Loucy (cell line): ENCODE measurements around the gene TSSK2.

Experiments used
- H2AFZ ChIP-seq: fragments of 200-600 bp; sonication (generic); 2 replicates; pipeline ENCODE4 v1.6.0; 2016; ENCODE audit warnings: antibody characterized with exemption, mild to moderate bottlenecking, low read length, moderate library complexity
- H3F3A ChIP-seq: fragments of 200-600 bp; 2 replicates; pipeline ENCODE4 v1.6.0; 2016; ENCODE audit warnings: antibody characterized with exemption, low read depth, mild to moderate bottlenecking
- H3K27me3 ChIP-seq: fragments of 200-600 bp; sonication (generic); 2 replicates; pipeline ENCODE4 v1.6.1; 2014; ENCODE audit warnings: low read length, mild to moderate bottlenecking; ENCODE audit not compliant: insufficient read depth, poor library complexity, severe bottlenecking
- H3K36me3 ChIP-seq: fragments of 200-600 bp; sonication (generic); 2 replicates; pipeline ENCODE4 v1.6.1; 2016; ENCODE audit warnings: low read length; ENCODE audit not compliant: insufficient read depth
- H3K4me1 ChIP-seq: fragments of 200-600 bp; sonication (generic); 2 replicates; pipeline ENCODE4 v1.5.1; 2014; ENCODE audit warnings: low read length, mild to moderate bottlenecking; ENCODE audit not compliant: insufficient read depth, poor library complexity, severe bottlenecking
- H3K4me2 ChIP-seq: fragments of 200-600 bp; sonication (generic); 2 replicates; pipeline ENCODE4 v1.6.0; 2014; ENCODE audit warnings: antibody characterized with exemption, low read length, low read depth, mild to moderate bottlenecking; ENCODE audit not compliant: poor library complexity, severe bottlenecking
- H3K4me3 ChIP-seq: fragments of 200-600 bp; sonication (generic); 2 replicates; pipeline ENCODE4 v1.5.1; 2014; ENCODE audit warnings: low read length, mild to moderate bottlenecking, mixed read lengths; ENCODE audit not compliant: poor library complexity, severe bottlenecking
- H3K79me2 ChIP-seq: fragments of 200-600 bp; sonication (generic); 2 replicates; pipeline ENCODE4 v1.6.1; 2014; ENCODE audit warnings: low read length; ENCODE audit not compliant: insufficient read depth
- H3K9ac ChIP-seq: fragments of 200-600 bp; sonication (generic); 2 replicates; pipeline ENCODE4 v1.6.0; 2014; ENCODE audit warnings: mild to moderate bottlenecking, low read depth, low read length, moderate library complexity; ENCODE audit not compliant: poor library complexity, severe bottlenecking
- H3K9me2 ChIP-seq: fragments of 200-600 bp; sonication (generic); replicated peaks from 2 replicates; pipeline ENCODE4 v1.6.1; 2016; ENCODE audit warnings: low read depth, low read length, mixed read lengths
- H3K9me3 ChIP-seq: fragments of 200-600 bp; sonication (generic); 2 replicates; pipeline ENCODE4 v1.6.1; 2014; ENCODE audit warnings: mild to moderate bottlenecking, antibody characterized with exemption, low read length, low read depth; ENCODE audit not compliant: insufficient read depth
- H4K20me1 ChIP-seq: fragments of 200-600 bp; sonication (generic); 2 replicates; pipeline ENCODE4 v1.6.0; 2014; ENCODE audit warnings: antibody characterized with exemption, low read length, mild to moderate bottlenecking; ENCODE audit not compliant: insufficient read depth, poor library complexity, severe bottlenecking
- CTCF ChIP-seq: fragments of 200-600 bp; sonication (generic); conservative IDR thresholded peaks from 2 replicates; pipeline ENCODE4 v1.5.1; 2014; ENCODE audit warnings: mild to moderate bottlenecking, antibody characterized with exemption, low read length
- EZH2phosphoT487 ChIP-seq: fragments of 200-600 bp; IDR thresholded peaks from 2 replicates; pipeline ENCODE4 v1.6.1; 2018; ENCODE audit warnings: antibody characterized with exemption, mild to moderate bottlenecking, moderate library complexity, borderline replicate concordance

The TSSK2 gene

GRCh38 chr22:19181786-19182471 is 50.8 kb downstream of the TSSK2 start:
- Histone ChIP-seq H3K9me2 (no peaks in the 10 kb centered on the region), H3K4me2 (no peak overlapping the region), H3K4me3 (no peak overlapping the region), H4K20me1 (peaks cover 10% of the 10 kb centered on the region), H3F3A (no peaks in the 10 kb centered on the region), H3K36me3 (no peaks in the 10 kb centered on the region), H3K9me3 (no peaks in the 10 kb centered on the region), H3K27me3 (no peaks in the 10 kb centered on the region), H2AFZ (no peak overlapping the region), H3K4me1 (peaks cover 13% of the 10 kb centered on the region), H3K9ac (no peak overlapping the region), H3K79me2 (peaks cover 14% of the 10 kb centered on the region; the same call in 1 of the 2 replicates)
- TF ChIP-seq CTCF (no peak), EZH2phosphoT487 (no peak)
